Neural crest cell (in vitro differentiated cells): ENCODE measurements around the gene OTOP1. TPM values are rescaled to one million over a fixed set of nuclear protein-coding genes. Genes with fewer than 3 reads are reported as not detected.
"Not testable (repeated sequence)": the region's sequence is repeated elsewhere in the genome, so short reads cannot be mapped to it uniquely, and the experiment has no call there.

Experiments
- DNase-seq: peaks from one replicate; pipeline ENCODE4 v3.0.0; 2021; ENCODE audit warnings: low read depth, mixed read lengths, low spot score
- H3K27ac Mint-ChIP-seq: one replicate; pipeline ENCODE4 v1.8.0; 2021; ENCODE audit warnings: mild to moderate bottlenecking, mixed read lengths; ENCODE audit not compliant: unreplicated experiment
- H3K27me3 Mint-ChIP-seq: 2 replicates; pipeline ENCODE4 v1.8.0; 2021; ENCODE audit warnings: low read depth, mild to moderate bottlenecking, mixed read lengths
- H3K36me3 Mint-ChIP-seq: 2 replicates; pipeline ENCODE4 v1.8.0; 2021; ENCODE audit warnings: low read depth, mild to moderate bottlenecking, mixed read lengths
- H3K4me1 Mint-ChIP-seq: 2 replicates; pipeline ENCODE4 v1.8.0; 2021; ENCODE audit warnings: mixed read lengths
- H3K4me3 Mint-ChIP-seq: one replicate; pipeline ENCODE4 v1.8.0; 2021; ENCODE audit warnings: mild to moderate bottlenecking, mixed read lengths
- H3K9me3 Mint-ChIP-seq: 2 replicates; pipeline ENCODE4 v1.8.0; 2021; ENCODE audit warnings: mixed read lengths
- CTCF ChIP-seq: fragments of 200-600 bp; sonication (generic); conservative IDR thresholded peaks from 2 replicates; pipeline ENCODE4 v1.5.0; 2021; ENCODE audit warnings: antibody characterized with exemption, mild to moderate bottlenecking
- total RNA-seq: library from RNA; stranded (reverse); gene quantifications from 2 replicates; pipeline ENCODE4 v1.2.1, GENCODE V29; 2021

OTOP1 gene
- total RNA-seq, 1 donor from 2014 or later: 0.33 TPM

GRCh38 chr4:4227510-4228355 lies 1.0 kb upstream of the OTOP1 start:
- peaks cover 7% of the 10 kb centered on the region for H3K9me3 Mint-ChIP-seq
- no peak for TF ChIP-seq CTCF
- peaks cover under 1% of the 10 kb centered on the region for H3K36me3 Mint-ChIP-seq
- H3K27ac Mint-ChIP-seq: no peak overlapping the region
- H3K4me3 Mint-ChIP-seq: peak overlapping the region; percentile 23
- H3K4me1 Mint-ChIP-seq: peaks cover 13% of the 10 kb centered on the region
- DNase-seq: no peak
- H3K27me3 Mint-ChIP-seq: peaks cover 61% of the 10 kb centered on the region

GRCh38 chr4:4225915-4226605 lies 669 bp downstream of the OTOP1 start:
- DNase-seq: peak; percentile 20
- Mint-ChIP-seq H3K9me3 (peaks cover 2% of the 10 kb centered on the region), H3K27me3 (peaks cover 73% of the 10 kb centered on the region), H3K4me3 (peak overlapping the region; percentile 28), H3K36me3 (no peaks in the 10 kb centered on the region), H3K27ac (peak overlapping the region; percentile 2), H3K4me1 (peaks cover 13% of the 10 kb centered on the region)
- TF ChIP-seq CTCF: no peak

GRCh38 chr4:4217113-4217512 lies 9.6 kb downstream of the OTOP1 start:
- peaks cover 10% of the 10 kb centered on the region for H3K27me3 Mint-ChIP-seq
- no peak overlapping the region for H3K4me3 Mint-ChIP-seq
- H3K9me3 Mint-ChIP-seq: no peaks in the 10 kb centered on the region
- no peak for TF ChIP-seq CTCF
- no peak overlapping the region for H3K27ac Mint-ChIP-seq
- H3K36me3 Mint-ChIP-seq: no peaks in the 10 kb centered on the region
- DNase-seq: no peak
- no peaks in the 10 kb centered on the region for H3K4me1 Mint-ChIP-seq

- H3K27me3 Mint-ChIP-seq: peaks cover 8% of the 10 kb centered on the region
- no peak overlapping the region for H3K4me3 Mint-ChIP-seq
- DNase-seq: no peak
- H3K36me3 Mint-ChIP-seq: no peaks in the 10 kb centered on the region
- no peak for TF ChIP-seq CTCF
- H3K27ac Mint-ChIP-seq: no peak overlapping the region
- no peaks in the 10 kb centered on the region for H3K4me1 Mint-ChIP-seq
- H3K9me3 Mint-ChIP-seq: no peaks in the 10 kb centered on the region
Observed at GRCh38 chr4:4216648-4217047, 10.1 kb downstream of the OTOP1 start.

GRCh38 chr4:4213674-4214073 lies 13.1 kb downstream of the OTOP1 start:
- not testable (repeated sequence) for H3K36me3 Mint-ChIP-seq, H3K4me3 Mint-ChIP-seq, H3K27ac Mint-ChIP-seq, H3K9me3 Mint-ChIP-seq, DNase-seq, H3K4me1 Mint-ChIP-seq
- H3K27me3 Mint-ChIP-seq: peaks cover 16% of the 10 kb centered on the region

GRCh38 chr4:4206204-4206603 lies 20.5 kb downstream of the OTOP1 start:
- H3K4me3 Mint-ChIP-seq: no peak overlapping the region
- peaks cover 23% of the 10 kb centered on the region for H3K27me3 Mint-ChIP-seq
- H3K9me3 Mint-ChIP-seq: peaks cover 5% of the 10 kb centered on the region
- H3K36me3 Mint-ChIP-seq: no peaks in the 10 kb centered on the region
- H3K4me1 Mint-ChIP-seq: peaks cover 16% of the 10 kb centered on the region
- no peak overlapping the region for H3K27ac Mint-ChIP-seq
- no peak for DNase-seq
- TF ChIP-seq CTCF: no peak
